D341Med (cell line): ENCODE results near the gene SFXN1.

Experiments used
- DNase-seq: peaks from one replicate; pipeline ENCODE4 v3.0.0; 2012; ENCODE audit warnings: low spot score

The SFXN1 gene

GRCh38 chr5:175541264-175541663 is 62.9 kb downstream of the SFXN1 start:
- DNase-seq = no peak

- DNase-seq = no peak
These were observed 64.0 kb downstream of the SFXN1 start for GRCh38 chr5:175542232-175542965.

DNA sequence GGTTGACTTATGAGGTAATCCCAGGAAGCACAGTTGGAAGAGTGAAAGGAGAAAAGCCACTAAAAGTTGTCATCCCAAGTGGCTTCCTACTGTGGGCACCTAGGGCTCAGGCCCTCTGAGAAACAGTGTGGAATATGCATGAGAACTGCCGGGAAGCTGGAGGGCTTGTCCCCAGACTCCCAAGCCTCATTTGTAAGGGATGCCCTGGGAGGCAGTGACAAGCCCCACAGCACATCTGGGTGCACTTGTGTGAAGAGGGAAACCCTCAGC is 64.5 kb downstream of the SFXN1 start:
- no peak for DNase-seq

- DNase-seq = no peak
These were observed 65.8 kb downstream of the SFXN1 start for GRCh38 chr5:175544108-175544511.

DNA sequence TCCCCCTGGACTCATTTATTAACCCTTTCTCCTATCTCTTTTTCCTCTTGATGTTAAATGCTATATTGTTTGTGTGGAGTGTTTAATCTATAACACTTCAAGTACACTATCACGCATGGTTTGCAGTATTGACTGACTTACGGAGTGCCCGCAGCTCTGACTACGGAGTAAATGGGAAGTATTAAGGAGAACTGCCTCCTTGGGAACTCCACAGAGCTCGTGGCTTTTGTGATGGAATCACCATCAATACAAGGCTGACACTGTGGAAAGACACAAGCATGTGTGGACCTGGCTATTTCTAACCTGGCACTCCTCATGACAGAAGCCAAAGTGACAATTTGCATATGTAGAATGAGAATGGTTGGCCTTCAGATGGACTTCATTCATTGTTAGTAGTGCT is 66.2 kb downstream of the SFXN1 start:
- DNase-seq = no peak

DNA sequence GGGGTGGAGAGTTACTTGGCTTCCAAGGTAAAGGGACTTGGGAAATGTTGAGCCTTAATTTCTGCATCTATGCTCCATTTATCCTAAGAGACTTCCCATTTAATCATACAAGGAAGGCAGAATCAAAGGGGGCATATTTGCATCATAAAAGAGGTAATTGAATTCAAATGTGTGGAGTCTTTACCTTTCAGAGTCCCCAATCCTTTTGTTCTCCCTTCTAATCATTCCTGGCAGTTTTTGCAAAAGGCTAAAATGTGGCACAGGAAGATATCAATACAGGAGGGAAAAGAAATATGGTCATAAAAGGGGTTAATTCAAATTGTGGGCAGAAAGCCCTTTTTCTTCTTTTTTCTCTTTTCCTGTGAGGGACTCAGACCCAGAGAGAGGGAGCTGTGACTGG is 69.5 kb downstream of the SFXN1 start:
- no peak for DNase-seq

DNA sequence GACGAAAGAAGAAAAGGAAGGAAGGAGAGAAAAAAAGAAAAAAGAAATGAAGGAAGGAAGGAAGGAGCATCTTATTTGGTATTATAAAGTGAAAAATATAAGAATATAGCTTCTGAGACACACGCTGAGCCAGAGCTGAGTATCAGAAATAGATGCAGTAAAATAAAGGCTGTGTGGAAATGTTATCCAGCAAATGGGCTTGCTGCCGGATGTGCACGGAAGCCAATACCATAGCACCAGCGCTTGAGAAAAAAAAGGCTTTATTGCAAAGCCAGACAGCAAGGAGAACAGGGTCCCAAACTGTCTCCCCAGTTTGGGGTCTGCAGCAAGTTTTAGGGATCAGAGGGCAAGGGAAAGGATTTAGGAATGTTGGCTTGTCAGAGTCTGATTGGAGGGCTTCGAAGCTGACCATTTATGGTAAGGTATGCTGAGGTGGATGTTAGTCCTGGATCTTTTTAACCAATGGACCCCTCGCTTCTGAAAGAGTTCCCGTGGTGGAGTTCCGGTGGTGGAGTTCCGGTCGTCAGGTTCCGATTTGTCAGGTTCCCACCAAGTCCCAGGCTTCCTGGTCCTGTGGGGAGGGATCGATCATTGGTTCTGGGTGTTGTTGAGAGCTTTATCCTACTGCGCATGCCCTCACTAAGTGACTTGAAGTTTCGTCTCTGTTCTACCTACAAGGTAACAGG is 70.4 kb downstream of the SFXN1 start:
- no peak for DNase-seq

DNA sequence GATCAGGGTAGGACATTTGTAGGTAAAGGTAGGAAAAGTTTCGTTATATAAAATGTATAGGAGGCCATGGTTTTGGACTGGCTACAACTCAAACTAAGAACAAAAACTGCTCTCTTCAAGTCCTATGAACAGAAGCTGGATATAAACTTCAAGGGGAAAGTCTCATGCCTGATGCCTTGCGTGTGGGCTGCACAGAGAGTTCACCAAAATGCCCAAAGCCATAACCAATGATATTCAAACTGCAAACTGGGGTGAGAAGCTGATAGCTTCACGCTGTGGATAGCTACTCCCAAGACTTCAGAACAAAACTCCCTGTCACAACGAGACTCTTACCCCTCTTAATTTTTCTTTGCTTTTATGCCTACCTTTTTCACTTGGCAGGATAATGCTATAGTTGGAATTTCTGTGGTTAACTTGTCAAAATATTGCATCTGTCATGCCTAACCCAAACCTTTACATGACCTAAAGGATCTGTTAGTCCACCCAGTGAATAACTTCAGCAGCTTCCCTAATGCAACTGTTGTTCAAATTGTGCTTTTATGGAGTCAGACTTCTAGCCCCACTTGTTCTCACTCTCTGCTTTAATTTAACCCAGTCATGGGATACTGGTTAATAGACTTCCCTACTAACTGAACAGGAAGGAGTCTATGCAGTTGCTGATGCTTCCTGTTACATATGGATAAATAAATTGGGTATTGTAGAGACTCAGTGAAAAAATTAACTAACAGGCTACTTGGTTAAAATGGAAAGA is 71.9 kb downstream of the SFXN1 start:
- no peak for DNase-seq

GRCh38 chr5:175551266-175551665 is 72.9 kb downstream of the SFXN1 start:
- DNase-seq = no peak

GRCh38 chr5:175554296-175554695 is 75.9 kb downstream of the SFXN1 start:
- no peak for DNase-seq

GRCh38 chr5:175555168-175555785 is 76.9 kb downstream of the SFXN1 start:
- no peak for DNase-seq

DNA sequence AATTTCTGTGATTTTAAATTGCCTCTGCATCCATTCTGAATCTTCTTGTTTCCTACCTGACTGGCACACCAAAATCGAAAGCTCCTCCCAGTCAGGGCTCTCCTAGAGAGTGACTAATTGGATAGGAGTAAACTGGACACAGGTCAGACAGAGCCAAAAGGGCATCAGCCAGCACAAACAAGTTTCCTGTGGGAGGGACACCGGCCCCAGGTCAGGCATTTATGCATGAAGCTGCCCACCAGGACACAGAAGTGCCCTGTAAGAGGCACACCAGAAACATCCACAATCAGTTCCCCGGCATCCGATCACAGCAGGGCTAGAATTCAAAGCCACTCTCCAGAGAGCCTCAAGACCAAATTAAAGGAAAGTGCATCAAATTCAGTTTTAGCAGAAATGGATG is 78.4 kb downstream of the SFXN1 start:
- no peak for DNase-seq

GRCh38 chr5:175557778-175558177 is 79.4 kb downstream of the SFXN1 start:
- no peak for DNase-seq

DNA sequence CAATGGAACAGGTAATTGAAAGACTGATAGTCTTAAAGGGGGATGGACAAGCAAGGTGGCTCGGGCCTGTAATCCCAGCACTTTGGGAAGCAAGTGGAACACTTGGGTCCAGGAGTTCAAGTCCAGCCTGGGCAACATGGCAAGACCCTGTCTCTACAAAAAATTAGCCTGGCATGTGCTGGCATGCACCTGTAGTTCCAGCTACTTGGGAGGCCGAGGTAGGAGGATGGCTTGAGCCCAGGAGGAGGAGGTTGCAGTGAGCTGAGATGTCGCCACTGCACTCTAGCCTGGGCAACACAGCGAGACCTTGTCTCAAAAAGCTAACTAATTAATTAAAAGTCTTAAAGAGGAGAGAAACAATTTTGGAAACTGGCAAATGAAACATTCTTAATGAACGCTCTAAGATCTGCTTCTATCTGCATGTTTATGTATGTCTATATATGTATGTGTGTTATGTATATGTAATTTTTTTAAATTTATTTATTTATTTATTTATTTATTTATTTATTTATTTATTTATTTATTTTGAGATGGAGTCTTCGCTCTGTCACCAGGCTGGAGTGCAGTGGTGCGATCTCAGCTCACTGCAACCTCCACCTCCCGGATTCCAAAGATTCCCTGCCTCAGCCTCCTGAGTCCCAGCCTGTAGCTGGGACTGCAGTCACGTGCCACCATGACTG is 80.6 kb downstream of the SFXN1 start:
- no peak for DNase-seq

DNA sequence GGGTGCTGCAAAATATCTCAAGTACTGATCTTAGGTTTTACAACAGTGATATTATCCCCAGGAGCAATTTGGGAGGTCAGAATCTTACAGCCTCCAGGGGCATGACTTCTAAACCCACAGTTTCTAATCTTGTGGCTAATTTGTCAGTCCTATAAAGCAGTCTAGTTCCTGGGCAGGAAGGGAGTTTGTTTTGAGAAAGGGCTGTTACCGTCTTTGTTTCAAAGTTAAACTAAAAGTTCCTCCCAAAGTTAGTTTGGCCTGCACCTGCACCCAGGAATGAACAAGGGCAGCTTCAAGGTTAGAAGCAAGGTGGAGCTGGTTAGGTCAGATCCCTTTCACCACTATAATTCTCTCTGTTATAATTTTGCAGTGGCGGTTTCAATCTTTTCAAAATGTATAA is 81.7 kb downstream of the SFXN1 start:
- no peak for DNase-seq

GRCh38 chr5:175561085-175561484 is 82.7 kb downstream of the SFXN1 start:
- no peak for DNase-seq

DNA sequence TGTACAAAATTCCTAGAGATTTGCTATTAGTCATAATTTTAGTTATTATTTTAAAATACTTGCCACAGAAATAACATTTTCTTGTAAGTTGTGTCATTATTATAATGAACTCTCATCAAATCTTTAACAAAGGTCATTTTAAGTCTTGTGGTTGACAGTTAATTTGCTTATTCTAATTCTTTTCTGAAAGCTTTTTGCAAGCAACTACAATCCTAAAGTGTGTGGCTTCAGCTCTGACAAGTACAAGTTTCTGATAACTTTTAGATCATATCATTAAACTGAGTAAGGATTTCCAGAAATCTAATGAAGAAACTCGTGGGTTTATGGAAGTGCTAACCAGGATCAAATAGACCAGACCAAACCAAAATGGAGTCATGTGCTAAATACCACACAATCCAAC is 86.4 kb downstream of the SFXN1 start:
- DNase-seq = no peak

GRCh38 chr5:175566697-175567096 is 88.3 kb downstream of the SFXN1 start:
- DNase-seq = no peak

DNA sequence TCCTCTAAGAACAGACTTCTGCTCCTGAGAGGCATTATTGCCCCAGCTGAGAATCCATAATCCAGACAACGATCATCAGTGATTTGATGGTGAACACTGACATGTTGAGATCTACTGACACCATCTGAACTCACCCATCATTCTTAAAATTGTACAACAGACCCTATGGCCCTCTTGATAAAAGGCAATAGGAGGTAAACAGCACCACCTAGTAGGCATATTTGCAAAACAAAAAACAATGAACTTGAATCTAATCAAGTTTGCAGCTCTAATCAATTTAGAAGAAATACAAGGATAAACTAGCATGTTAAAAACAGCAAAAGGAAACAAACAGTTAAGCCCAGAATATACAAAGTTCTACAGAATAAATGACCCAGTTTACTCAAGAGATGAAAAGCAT is 89.6 kb downstream of the SFXN1 start:
- DNase-seq = no peak

DNA sequence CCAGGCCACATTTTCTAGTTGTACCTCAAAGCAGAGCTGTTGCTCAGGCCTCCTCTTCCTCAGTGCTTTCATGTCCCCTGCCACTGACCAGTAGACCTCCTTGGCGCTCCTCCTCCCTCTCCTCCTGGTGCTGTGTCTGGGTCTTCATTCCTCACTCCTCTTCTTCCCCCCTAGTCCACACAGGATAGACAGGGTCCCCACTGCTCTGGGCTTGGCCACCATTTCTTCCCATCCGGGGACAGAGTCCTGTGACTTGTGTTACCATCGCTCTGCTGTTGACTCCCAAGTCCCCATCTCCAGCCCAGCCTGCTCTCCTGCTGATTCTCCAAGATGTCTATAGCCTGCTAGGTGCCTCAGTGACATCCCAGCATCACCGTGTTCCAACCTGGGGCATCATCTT is 91.3 kb downstream of the SFXN1 start:
- no peak for DNase-seq

DNA sequence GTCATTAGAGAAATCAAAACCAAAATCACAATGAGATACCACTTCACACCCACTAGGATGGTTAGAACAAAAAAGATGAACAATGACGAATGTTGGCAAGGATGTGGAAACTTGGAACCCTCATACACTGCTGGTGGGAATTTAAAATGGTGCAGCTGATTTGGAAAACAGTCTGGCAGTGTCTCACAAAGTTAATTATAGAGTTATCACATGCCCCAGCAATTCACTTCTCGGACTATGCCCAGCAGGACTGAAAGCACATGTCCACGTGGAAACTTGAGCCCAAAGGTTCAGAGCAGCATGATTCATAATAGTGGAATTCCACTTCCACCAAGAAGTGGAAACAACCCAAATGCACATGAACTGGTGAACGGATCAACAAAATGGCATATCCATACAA is 94.5 kb downstream of the SFXN1 start:
- no peak for DNase-seq

- no peak for DNase-seq
These were observed 95.3 kb downstream of the SFXN1 start for GRCh38 chr5:175573493-175574269.
